ENCODE data around the gene GATD1.

DNA sequence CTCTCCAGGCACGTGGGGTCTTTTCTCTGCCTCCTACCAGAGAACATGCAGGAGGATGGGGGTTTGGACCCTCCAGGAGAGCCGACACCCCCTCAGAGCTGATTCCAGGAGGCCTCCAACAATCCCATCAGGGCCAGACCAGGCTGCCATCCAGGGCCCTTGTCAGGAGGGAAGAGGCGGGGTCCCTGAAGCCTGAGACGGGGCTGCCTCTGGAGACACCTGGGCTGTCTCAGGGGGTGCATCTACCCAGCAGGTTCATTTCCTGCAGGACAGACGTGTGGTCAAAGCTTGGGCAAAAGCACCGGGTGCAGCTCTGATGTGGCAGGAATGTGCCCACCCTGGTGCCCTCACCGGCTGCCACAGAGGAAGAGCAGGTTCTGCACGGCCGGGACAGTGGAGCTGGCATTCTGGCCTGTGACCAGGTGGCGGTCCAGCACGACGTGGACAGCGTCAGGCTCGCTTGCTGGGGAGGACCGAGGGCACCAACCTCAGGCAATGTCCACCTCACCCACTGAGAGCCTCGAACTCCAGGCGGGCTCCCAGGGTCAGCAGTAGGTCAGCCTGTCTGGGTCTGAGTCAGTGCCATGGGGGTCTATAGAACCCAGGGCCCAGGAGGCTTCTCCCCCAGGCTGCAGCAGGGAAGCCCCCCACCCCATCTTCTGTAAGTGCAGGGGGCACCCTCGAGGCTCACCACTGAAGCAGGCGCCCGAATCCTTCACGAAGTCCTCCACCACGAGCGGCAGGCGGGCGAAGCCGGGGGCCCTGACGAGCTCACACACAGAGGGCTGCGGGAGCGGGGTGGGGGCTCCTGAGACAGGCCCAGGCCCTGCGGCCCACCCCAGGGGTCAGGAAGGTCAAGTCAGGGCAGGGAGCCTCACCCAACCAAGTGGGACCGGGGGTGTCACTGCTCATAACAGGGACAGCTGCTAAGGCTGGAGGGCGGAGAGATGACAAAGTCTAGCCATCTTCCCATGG, 6.4 kb downstream of the GATD1 start:
- TF ChIP-seq POLR2AphosphoS5 (IDR thresholded peaks at IDR 0.05; ENCODE audit: low read depth, low read length), result 0 out of 2 replicates have a peak, but pooled peaks have one; percentile 2
- no peak for TF ChIP-seq TAF1 (IDR thresholded peaks at IDR 0.05; ENCODE audit: borderline replicate concordance, low read depth, low read length)
- TF ChIP-seq POLR2A (IDR thresholded peaks at IDR 0.05; ENCODE audit: low read depth, low read length), result no peak
